ENCODE data around the gene ASCL5.

GRCh38 chr1:201126832-201127754, at the start of gene ASCL5:
- TF ChIP-seq, protein P1, sequence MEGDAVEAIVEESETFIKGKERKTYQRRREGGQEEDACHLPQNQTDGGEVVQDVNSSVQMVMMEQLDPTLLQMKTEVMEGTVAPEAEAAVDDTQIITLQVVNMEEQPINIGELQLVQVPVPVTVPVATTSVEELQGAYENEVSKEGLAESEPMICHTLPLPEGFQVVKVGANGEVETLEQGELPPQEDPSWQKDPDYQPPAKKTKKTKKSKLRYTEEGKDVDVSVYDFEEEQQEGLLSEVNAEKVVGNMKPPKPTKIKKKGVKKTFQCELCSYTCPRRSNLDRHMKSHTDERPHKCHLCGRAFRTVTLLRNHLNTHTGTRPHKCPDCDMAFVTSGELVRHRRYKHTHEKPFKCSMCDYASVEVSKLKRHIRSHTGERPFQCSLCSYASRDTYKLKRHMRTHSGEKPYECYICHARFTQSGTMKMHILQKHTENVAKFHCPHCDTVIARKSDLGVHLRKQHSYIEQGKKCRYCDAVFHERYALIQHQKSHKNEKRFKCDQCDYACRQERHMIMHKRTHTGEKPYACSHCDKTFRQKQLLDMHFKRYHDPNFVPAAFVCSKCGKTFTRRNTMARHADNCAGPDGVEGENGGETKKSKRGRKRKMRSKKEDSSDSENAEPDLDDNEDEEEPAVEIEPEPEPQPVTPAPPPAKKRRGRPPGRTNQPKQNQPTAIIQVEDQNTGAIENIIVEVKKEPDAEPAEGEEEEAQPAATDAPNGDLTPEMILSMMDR (conservative IDR thresholded peaks at IDR 0.05), result no peak
- no peak for TF ChIP-seq ZFX (IDR thresholded peaks at IDR 0.05)

Measured in C4-2B (cell line).